Smooth muscle cell (in vitro differentiated cells): ENCODE results near the gene DRAM1. TPM values are rescaled to one million over a fixed set of nuclear protein-coding genes. Genes with fewer than 3 reads are reported as not detected.
"Not testable (repeated sequence)": the region's sequence is repeated elsewhere in the genome, so short reads cannot be mapped to it uniquely, and the experiment has no call there.

Source experiments
- DNase-seq: peaks from one replicate; lab custom pipeline; 2025; ENCODE audit not compliant: unreplicated experiment; lab: John Stamatoyannopoulos, UW
- H2AFZ ChIP-seq: fragments of 200-600 bp; sonication (generic); 2 replicates; pipeline ENCODE4 v1.6.0; 2016; ENCODE audit warnings: antibody characterized with exemption, low read depth, mild to moderate bottlenecking
- H3F3A ChIP-seq: fragments of 200-600 bp; sonication (generic); 2 replicates; pipeline ENCODE4 v1.6.0; 2017; ENCODE audit warnings: antibody characterized with exemption, low read depth
- H3K27ac ChIP-seq: fragments of 200-600 bp; sonication (generic); 2 replicates; pipeline ENCODE4 v1.5.1; 2016; ENCODE audit warnings: low read depth, mild to moderate bottlenecking
- H3K27me3 ChIP-seq: fragments of 200-600 bp; sonication (generic); 2 replicates; pipeline ENCODE4 v1.6.1; 2016; ENCODE audit warnings: low read depth, mild to moderate bottlenecking
- H3K36me3 ChIP-seq: fragments of 200-600 bp; sonication (generic); 2 replicates; pipeline ENCODE4 v1.5.1; 2016; ENCODE audit warnings: low read depth
- H3K4me1 ChIP-seq: fragments of 200-600 bp; sonication (generic); 2 replicates; pipeline ENCODE4 v1.5.1; 2016; ENCODE audit warnings: low read depth
- H3K4me2 ChIP-seq: fragments of 200-600 bp; sonication (generic); 2 replicates; pipeline ENCODE4 v1.6.0; 2016; ENCODE audit warnings: mild to moderate bottlenecking
- H3K4me3 ChIP-seq: fragments of 200-600 bp; sonication (generic); 2 replicates; pipeline ENCODE4 v1.5.1; 2016; ENCODE audit warnings: mild to moderate bottlenecking
- H3K79me2 ChIP-seq: fragments of 200-600 bp; sonication (generic); 2 replicates; pipeline ENCODE4 v1.6.0; 2016; ENCODE audit warnings: low read depth, mild to moderate bottlenecking
- H3K9ac ChIP-seq: fragments of 200-600 bp; sonication (generic); 2 replicates; pipeline ENCODE4 v1.6.0; 2016; ENCODE audit warnings: low read depth
- H3K9me3 ChIP-seq: fragments of 200-600 bp; sonication (generic); replicated peaks from 2 replicates; pipeline ENCODE4 v1.5.1; 2016; ENCODE audit warnings: low read depth
- H4K20me1 ChIP-seq: fragments of 200-600 bp; sonication (generic); 2 replicates; pipeline ENCODE4 v1.6.0; 2016; ENCODE audit warnings: low read depth
- CTCF ChIP-seq: fragments of 200-600 bp; sonication (generic); IDR thresholded peaks from 2 replicates; pipeline ENCODE4 v1.5.1; 2017; ENCODE audit warnings: borderline replicate concordance, mild to moderate bottlenecking, antibody characterized with exemption; ENCODE audit not compliant: insufficient read depth, poor library complexity, severe bottlenecking
- WGBS: methylation state at CpG from one replicate; pipeline ENCODE4 v1.1.7; 2016; ENCODE audit warnings: low lambda C conversion rate; 5-methylcytosine and 5-hydroxymethylcytosine counted together
- polyA plus RNA-seq: library from polyadenylated mRNA; unstranded; fragments of >200 nt; fragmentation: Nextera tagmentation; extraction: Ambion mirVana; gene quantifications from 2 replicates; pipeline ENCODE4 v1.2.1, GENCODE V29; 2016
- total RNA-seq: library from RNA; depleted of rRNA; stranded (reverse); fragments of >200 nt; gene quantifications from 2 replicates; pipeline ENCODE4 v1.2.3, GENCODE V29; 2014

The DRAM1 gene
- total and polyA plus RNA-seq, 2 experiments from 2014 or later, result 22.7 to 31.2 TPM

- no peaks in the 10 kb centered on the region for H3K27me3 ChIP-seq
- no peak overlapping the region for H3K9ac ChIP-seq
- no peaks in the 10 kb centered on the region for H4K20me1 ChIP-seq
- no peak for TF ChIP-seq CTCF
- no peaks in the 10 kb centered on the region for H3K79me2 ChIP-seq
- H3K27ac ChIP-seq, result no peak overlapping the region
- no peaks in the 10 kb centered on the region for H3F3A ChIP-seq
- H3K4me1 ChIP-seq, result no peaks in the 10 kb centered on the region
- DNase-seq, result no peak
- WGBS, result 88% methylated on average over 3 of the region's 3 CpGs
- no peak overlapping the region for H3K4me2 ChIP-seq
- no peak overlapping the region for H2AFZ ChIP-seq
- H3K9me3 ChIP-seq, result no peaks in the 10 kb centered on the region
- H3K36me3 ChIP-seq, result no peaks in the 10 kb centered on the region
- H3K4me3 ChIP-seq, result no peak overlapping the region
Measured at GRCh38 chr12:101858361-101858760, 19.0 kb upstream of the DRAM1 start.

- H3F3A ChIP-seq, result no peaks in the 10 kb centered on the region
- no peaks in the 10 kb centered on the region for H3K36me3 ChIP-seq
- no peak overlapping the region for H3K4me3 ChIP-seq
- H3K27me3 ChIP-seq, result no peaks in the 10 kb centered on the region
- no peaks in the 10 kb centered on the region for H3K9me3 ChIP-seq
- no peaks in the 10 kb centered on the region for H3K79me2 ChIP-seq
- TF ChIP-seq CTCF, result no peak
- no peak overlapping the region for H3K9ac ChIP-seq
- H3K4me2 ChIP-seq, result no peak overlapping the region
- no peaks in the 10 kb centered on the region for H4K20me1 ChIP-seq
- DNase-seq, result no peak
- H3K27ac ChIP-seq, result no peak overlapping the region
- no peak overlapping the region for H2AFZ ChIP-seq
- no peaks in the 10 kb centered on the region for H3K4me1 ChIP-seq
Measured at GRCh38 chr12:101859664-101860607, 17.4 kb upstream of the DRAM1 start.

- not testable (repeated sequence) for DNase-seq, H4K20me1 ChIP-seq, H3K9me3 ChIP-seq, H3F3A ChIP-seq, H3K4me3 ChIP-seq, H3K27me3 ChIP-seq, H3K4me2 ChIP-seq, H3K27ac ChIP-seq, H3K9ac ChIP-seq, H3K36me3 ChIP-seq, H3K4me1 ChIP-seq, H3K79me2 ChIP-seq, H2AFZ ChIP-seq
- WGBS, result 92% methylated on average over 2 of the region's 2 CpGs
Measured at GRCh38 chr12:101861688-101862087, 15.7 kb upstream of the DRAM1 start.

GRCh38 chr12:101862245-101862644 is 15.1 kb upstream of the DRAM1 start:
- no peaks in the 10 kb centered on the region for H3K4me1 ChIP-seq
- TF ChIP-seq CTCF, result no peak
- no peak for DNase-seq
- no peaks in the 10 kb centered on the region for H4K20me1 ChIP-seq
- H3K27ac ChIP-seq, result no peak overlapping the region
- no peaks in the 10 kb centered on the region for H3K36me3 ChIP-seq
- no peak overlapping the region for H3K9ac ChIP-seq
- no peaks in the 10 kb centered on the region for H3F3A ChIP-seq
- H2AFZ ChIP-seq, result no peak overlapping the region
- H3K27me3 ChIP-seq, result no peaks in the 10 kb centered on the region
- no peaks in the 10 kb centered on the region for H3K9me3 ChIP-seq
- 95% methylated on average over 2 of the region's 2 CpGs for WGBS
- no peaks in the 10 kb centered on the region for H3K79me2 ChIP-seq
- H3K4me3 ChIP-seq, result no peak overlapping the region
- H3K4me2 ChIP-seq, result no peak overlapping the region
